ENCODE results near the gene TRIM49C.
"Not testable (repeated sequence)": the region's sequence is repeated elsewhere in the genome, so short reads cannot be mapped to it uniquely, and the experiment has no call there.

The TRIM49C gene, protein sequence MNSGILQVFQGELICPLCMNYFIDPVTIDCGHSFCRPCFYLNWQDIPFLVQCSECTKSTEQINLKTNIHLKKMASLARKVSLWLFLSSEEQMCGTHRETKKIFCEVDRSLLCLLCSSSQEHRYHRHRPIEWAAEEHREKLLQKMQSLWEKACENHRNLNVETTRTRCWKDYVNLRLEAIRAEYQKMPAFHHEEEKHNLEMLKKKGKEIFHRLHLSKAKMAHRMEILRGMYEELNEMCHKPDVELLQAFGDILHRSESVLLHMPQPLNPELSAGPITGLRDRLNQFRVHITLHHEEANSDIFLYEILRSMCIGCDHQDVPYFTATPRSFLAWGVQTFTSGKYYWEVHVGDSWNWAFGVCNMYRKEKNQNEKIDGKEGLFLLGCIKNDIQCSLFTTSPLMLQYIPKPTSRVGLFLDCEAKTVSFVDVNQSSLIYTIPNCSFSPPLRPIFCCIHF

DNA sequence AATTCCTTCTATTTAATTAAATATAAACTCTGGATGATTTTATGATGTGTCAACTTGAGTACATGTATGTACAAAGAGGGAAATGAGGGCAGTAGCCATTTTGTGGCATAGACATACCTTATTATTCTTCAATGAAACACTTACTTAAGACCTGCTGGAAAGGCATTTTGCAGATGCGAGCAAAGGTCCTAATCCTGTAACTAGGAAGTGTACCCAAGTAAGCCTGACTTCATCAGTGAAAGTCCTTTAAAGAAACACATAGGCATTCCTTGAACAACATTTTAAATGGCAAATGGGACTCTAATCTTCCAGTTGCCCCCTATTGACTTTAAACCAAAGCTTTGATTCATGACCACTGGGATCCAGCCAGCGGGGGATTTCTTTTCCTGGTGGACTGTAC lies at the start of gene TRIM49C:
Gene TRIM49C (plus strand): TSS at position 301 of the 400 bp plus-strand sequence. CDS start 4,106 bp downstream, outside the sequence.
- H3K4me3 ChIP-seq (ENCODE audit: low read length); DNase-seq (ENCODE audit: low read depth): not testable (repeated sequence)

DNA sequence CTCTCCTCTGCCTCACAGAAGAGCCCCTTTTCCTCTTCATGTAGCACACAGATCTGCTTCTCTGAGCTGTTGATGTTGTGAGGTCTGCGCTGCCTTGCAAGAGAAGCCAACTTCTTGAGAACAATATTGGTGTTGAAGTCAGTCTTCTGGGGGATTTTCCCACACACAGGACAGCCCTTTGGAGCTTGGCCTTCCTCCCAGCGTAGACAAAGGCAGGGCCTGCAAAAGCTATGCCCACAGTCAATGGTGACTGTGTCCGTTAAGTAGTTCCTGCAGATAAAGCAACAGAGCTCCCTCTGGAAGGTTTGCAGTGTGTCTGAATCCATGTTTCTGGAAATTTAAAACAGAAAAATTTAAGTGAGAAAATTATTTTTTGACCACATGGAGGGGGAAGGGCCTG lies 6.7 kb upstream of the TRIM49C start:
- DNase-seq (ENCODE audit: low read depth); H3K4me3 ChIP-seq (ENCODE audit: low read length): not testable (repeated sequence)

DNA sequence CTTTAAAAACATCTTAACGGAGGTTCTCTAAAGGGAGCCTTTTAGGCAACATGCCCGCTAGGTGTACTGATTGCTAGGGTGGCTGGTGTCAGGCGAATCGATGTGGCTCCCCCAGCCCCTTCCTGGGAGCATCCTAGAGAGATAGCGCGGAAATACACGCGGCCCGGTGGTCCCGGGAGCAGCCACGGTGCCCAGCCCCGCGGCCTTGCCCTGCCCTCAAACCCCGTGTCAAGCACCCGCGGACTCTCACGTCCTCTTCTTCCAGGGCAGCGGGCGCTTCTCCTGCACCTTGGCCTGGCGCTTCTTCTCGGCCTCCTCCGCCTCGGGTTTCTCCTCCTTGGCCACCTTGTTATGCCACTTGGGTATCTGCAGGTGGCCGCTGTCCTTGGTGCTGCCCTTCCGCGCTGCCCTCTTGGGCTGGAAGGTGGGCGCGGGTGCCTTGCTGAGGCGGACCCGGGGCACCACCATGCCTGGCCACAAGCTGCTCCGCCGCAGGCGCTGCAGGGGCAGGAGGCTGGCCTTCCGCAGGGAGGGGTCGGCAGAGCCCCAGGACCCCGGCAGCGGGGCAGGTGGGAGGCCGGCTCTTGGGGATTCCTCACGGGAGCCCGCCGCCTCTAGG lies 20.8 kb downstream of the TRIM49C start:
- DNase-seq (ENCODE audit: low read depth); H3K4me3 ChIP-seq (ENCODE audit: low read length): not testable (repeated sequence)

DNA sequence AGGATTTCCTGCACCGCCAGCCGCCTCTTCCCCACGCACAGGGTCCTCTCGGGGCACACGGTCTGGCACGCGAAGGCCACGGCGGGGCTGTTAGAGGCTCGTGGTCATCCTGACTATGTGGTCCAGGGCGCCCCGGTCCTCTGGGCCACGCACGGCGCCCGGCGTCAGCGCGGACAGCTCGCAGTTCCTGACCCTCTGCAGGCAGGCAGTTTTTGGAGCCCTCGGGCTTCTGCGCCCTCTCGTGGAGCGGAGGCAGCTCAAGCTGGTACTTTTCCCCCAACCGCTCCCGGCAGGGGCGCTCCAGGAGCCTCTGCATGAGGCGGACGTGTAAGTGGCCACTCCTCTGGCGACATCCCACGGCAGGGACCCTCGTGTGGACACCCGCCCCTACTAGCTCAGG lies 21.4 kb downstream of the TRIM49C start:
- DNase-seq (ENCODE audit: low read depth); H3K4me3 ChIP-seq (ENCODE audit: low read length): not testable (repeated sequence)

DNA sequence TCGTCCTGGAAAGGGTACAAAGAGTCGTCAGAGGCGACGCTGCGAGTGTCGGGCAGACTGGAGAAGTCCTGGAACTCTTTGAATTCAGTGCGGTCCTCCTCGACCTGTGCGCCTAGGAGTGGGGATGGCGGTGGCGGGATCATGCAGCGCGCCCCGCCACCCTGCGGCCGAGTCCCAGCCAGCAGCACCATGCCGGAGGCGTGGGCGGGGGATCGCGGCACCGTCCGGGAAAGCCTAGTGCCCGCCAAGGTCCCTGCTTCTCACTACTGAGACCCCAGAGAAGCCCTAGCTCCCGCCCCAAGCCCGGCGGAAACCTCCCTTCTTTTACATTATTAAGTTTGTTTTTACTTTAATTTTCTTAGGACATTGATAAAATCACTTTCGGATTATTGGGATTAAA lies 22.6 kb downstream of the TRIM49C start:
- DNase-seq (ENCODE audit: low read depth) = not testable (repeated sequence)

DNA sequence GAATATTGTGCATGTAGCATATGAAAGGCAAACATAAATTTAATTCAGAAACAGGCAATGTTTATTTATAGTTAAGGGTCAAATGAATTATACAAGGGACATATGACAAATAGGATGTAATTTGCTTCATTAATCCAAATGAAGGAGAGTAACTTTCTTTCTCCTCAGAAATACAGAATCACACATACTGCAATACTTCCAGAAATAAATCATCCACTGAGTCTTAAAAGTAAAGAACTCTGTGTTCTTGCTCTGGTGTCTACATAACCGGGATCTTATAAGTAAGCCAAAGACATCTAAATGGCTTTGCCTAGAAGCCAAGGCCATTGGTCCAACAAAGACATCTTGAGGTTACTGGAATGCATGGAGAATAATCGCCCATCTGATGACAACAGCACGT lies 54.7 kb downstream of the TRIM49C start, which contains the start of gene UBTFL1:
Gene UBTFL1 (plus strand): TSS at position 301 of the 400 bp plus-strand sequence. CDS start 0 bp downstream, at position 301.
- DNase-seq (ENCODE audit: low read depth); H3K4me3 ChIP-seq (ENCODE audit: low read length): not testable (repeated sequence)

More for the DNA sequence above, 22.6 kb downstream of the TRIM49C start:
- H3K4me3 ChIP-seq (ENCODE audit: low read length) = not testable (repeated sequence)

DNA sequence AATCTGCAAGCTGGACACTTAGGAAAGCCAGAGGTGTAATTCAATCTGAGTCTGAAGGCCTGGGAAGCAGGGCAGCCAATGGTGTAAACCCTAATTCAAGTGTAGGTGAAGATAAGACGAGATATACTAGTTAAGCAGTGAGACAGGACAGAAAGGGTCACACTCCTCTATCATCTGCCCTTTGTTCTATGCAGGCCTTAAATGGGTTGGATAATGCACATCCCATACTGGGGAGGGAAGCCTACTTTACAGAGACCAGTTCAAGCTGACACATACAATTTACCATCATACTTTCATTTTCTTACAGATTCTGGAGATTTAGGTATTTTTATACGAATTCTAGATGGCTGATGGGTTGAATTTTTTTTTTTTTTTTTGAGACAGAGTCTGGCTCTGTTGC lies 57.8 kb downstream of the TRIM49C start:
- DNase-seq (ENCODE audit: low read depth); H3K4me3 ChIP-seq (ENCODE audit: low read length): not testable (repeated sequence)
